ENCODE results near the gene TMEM169. TPM values are rescaled to one million over a fixed set of nuclear protein-coding genes. Genes with fewer than 3 reads are reported as not detected.

Gene TMEM169
- total and polyA plus RNA-seq, 9 of the 15 experiments (the other 6 are each of a cell fraction or from before 2014, with no cell fraction given), result 0.01 to 0.09 (median 0.04) TPM; not detected in 5

DNA sequence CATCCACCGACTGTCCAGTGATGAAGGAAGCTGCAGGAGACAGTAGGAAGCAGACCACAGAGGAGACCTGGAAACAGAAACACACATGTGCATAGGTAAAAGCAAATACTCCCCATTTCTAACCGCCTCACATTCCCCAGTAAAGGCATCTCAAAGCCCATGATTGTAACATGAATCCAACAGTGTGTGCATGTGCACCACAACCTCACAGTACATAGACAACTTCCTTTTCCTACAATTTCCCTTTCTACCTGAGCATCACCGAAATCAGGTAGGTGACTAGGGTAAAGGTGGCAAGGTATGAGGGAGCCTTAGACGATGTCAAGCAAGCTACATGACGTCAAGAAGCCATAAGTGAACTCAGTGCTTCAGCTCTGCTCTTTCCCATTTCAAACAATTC, 37.8 kb upstream of the TMEM169 start (continued):
- TF ChIP-seq, protein P1, sequence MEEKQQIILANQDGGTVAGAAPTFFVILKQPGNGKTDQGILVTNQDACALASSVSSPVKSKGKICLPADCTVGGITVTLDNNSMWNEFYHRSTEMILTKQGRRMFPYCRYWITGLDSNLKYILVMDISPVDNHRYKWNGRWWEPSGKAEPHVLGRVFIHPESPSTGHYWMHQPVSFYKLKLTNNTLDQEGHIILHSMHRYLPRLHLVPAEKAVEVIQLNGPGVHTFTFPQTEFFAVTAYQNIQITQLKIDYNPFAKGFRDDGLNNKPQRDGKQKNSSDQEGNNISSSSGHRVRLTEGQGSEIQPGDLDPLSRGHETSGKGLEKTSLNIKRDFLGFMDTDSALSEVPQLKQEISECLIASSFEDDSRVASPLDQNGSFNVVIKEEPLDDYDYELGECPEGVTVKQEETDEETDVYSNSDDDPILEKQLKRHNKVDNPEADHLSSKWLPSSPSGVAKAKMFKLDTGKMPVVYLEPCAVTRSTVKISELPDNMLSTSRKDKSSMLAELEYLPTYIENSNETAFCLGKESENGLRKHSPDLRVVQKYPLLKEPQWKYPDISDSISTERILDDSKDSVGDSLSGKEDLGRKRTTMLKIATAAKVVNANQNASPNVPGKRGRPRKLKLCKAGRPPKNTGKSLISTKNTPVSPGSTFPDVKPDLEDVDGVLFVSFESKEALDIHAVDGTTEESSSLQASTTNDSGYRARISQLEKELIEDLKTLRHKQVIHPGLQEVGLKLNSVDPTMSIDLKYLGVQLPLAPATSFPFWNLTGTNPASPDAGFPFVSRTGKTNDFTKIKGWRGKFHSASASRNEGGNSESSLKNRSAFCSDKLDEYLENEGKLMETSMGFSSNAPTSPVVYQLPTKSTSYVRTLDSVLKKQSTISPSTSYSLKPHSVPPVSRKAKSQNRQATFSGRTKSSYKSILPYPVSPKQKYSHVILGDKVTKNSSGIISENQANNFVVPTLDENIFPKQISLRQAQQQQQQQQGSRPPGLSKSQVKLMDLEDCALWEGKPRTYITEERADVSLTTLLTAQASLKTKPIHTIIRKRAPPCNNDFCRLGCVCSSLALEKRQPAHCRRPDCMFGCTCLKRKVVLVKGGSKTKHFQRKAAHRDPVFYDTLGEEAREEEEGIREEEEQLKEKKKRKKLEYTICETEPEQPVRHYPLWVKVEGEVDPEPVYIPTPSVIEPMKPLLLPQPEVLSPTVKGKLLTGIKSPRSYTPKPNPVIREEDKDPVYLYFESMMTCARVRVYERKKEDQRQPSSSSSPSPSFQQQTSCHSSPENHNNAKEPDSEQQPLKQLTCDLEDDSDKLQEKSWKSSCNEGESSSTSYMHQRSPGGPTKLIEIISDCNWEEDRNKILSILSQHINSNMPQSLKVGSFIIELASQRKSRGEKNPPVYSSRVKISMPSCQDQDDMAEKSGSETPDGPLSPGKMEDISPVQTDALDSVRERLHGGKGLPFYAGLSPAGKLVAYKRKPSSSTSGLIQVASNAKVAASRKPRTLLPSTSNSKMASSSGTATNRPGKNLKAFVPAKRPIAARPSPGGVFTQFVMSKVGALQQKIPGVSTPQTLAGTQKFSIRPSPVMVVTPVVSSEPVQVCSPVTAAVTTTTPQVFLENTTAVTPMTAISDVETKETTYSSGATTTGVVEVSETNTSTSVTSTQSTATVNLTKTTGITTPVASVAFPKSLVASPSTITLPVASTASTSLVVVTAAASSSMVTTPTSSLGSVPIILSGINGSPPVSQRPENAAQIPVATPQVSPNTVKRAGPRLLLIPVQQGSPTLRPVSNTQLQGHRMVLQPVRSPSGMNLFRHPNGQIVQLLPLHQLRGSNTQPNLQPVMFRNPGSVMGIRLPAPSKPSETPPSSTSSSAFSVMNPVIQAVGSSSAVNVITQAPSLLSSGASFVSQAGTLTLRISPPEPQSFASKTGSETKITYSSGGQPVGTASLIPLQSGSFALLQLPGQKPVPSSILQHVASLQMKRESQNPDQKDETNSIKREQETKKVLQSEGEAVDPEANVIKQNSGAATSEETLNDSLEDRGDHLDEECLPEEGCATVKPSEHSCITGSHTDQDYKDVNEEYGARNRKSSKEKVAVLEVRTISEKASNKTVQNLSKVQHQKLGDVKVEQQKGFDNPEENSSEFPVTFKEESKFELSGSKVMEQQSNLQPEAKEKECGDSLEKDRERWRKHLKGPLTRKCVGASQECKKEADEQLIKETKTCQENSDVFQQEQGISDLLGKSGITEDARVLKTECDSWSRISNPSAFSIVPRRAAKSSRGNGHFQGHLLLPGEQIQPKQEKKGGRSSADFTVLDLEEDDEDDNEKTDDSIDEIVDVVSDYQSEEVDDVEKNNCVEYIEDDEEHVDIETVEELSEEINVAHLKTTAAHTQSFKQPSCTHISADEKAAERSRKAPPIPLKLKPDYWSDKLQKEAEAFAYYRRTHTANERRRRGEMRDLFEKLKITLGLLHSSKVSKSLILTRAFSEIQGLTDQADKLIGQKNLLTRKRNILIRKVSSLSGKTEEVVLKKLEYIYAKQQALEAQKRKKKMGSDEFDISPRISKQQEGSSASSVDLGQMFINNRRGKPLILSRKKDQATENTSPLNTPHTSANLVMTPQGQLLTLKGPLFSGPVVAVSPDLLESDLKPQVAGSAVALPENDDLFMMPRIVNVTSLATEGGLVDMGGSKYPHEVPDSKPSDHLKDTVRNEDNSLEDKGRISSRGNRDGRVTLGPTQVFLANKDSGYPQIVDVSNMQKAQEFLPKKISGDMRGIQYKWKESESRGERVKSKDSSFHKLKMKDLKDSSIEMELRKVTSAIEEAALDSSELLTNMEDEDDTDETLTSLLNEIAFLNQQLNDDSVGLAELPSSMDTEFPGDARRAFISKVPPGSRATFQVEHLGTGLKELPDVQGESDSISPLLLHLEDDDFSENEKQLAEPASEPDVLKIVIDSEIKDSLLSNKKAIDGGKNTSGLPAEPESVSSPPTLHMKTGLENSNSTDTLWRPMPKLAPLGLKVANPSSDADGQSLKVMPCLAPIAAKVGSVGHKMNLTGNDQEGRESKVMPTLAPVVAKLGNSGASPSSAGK (IDR thresholded peaks at IDR 0.05), result no peak
- TF ChIP-seq ZNF133 (CRISPR knock-in tag; IDR thresholded peaks at IDR 0.05) (no peak), ADNP (tag; IDR thresholded peaks at IDR 0.05) (no peak)

All from K562 (cell line).